Endothelial cell of umbilical vein (primary cell): ENCODE data around the gene ANKDD1A.

Source experiments
- CTCF ChIP-seq, 2 donors: IDR thresholded peaks; 1 replicate in 1 of 2; 2 replicates in 1 of 2; pipeline ENCODE4 v1.5.1; 2011; ENCODE audit warnings: low read length in 2 of 2, mild to moderate bottlenecking in 2 of 2, moderate library complexity in 2 of 2, control low read depth in 1 of 2, inconsistent platforms in 1 of 2, low read depth in 1 of 2; ENCODE audit not compliant: insufficient read depth in 1 of 2; ENCODE audit errors: extremely low read depth in 1 of 2
- POLR2A ChIP-seq: IDR thresholded peaks from 2 replicates; pipeline ENCODE4 v1.6.1; 2012; ENCODE audit warnings: low read depth, mild to moderate bottlenecking, control low read depth, low read length

GRCh38 chr15:65004993-65005392 is 93.3 kb downstream of the ANKDD1A start:
- TF ChIP-seq CTCF (IDR thresholded peaks at IDR 0.05; ENCODE audit: extremely low read depth in 1 of 2, insufficient read depth in 1 of 2, low read depth in 1 of 2, low read length in 2 of 2) = no peak
- TF ChIP-seq POLR2A = no peak
